H1 (cell line): ENCODE measurements around the gene GRID2. TPM values are rescaled to one million over a fixed set of nuclear protein-coding genes. Genes with fewer than 3 reads are reported as not detected.

Source experiments
- E2F6 ChIP-seq: IDR thresholded peaks from 2 replicates; pipeline ENCODE4 v1.6.1; 2012; ENCODE audit warnings: inconsistent platforms
- EP300 ChIP-seq, 2 experiments: IDR thresholded peaks; 1 replicate in 1 of 2; 2 replicates in 1 of 2; pipeline ENCODE4 v1.6.1; 2011 to 2012; ENCODE audit warnings: low read depth in 2 of 2, low read length in 2 of 2, mild to moderate bottlenecking in 2 of 2, borderline replicate concordance in 1 of 2, inconsistent platforms in 1 of 2, moderate library complexity in 1 of 2
- KDM5A ChIP-seq: fragments of 200-600 bp; IDR thresholded peaks from 2 replicates; pipeline ENCODE4 v1.7.1; 2012; ENCODE audit warnings: mild to moderate bottlenecking, low read length, inconsistent platforms, mixed read lengths
- POLR2AphosphoS5 ChIP-seq: IDR thresholded peaks from 2 replicates; pipeline ENCODE4 v1.6.1; 2011; ENCODE audit warnings: low read depth, low read length
- SIX5 ChIP-seq: IDR thresholded peaks from 2 replicates; pipeline ENCODE4 v1.6.1; 2011; ENCODE audit warnings: mild to moderate bottlenecking, low read depth, low read length
- USF2 ChIP-seq: IDR thresholded peaks from 2 replicates; pipeline ENCODE4 v1.6.1; 2011; ENCODE audit warnings: low read length, improper control_type of control experiment
- polyA plus RNA-seq, 7 experiments: library from polyadenylated mRNA; depleted of rRNA in 3 of 7; stranded (reverse) in 5 of 7; unstranded in 2 of 7; fragments of >200 nt in 5 of 7; fragments of 200-250 nt in 2 of 7; gene quantifications; 1 replicate in 5 of 7; 2 replicates in 1 of 7; 4 replicates in 1 of 7; pipeline versions ENCODE4 v1.2.1 to v1.2.3, GENCODE V29; 2011 to 2013; ENCODE audit warnings: missing spikeins in 2 of 7, mixed read lengths in 2 of 7
- total RNA-seq: library from RNA; stranded (reverse); fragmentation: NEBNext Ultra II Directional; extraction: Animal tissue kit (Norgen Biotek cat#: 25700); gene quantifications from 2 replicates; pipeline ENCODE4 v1.2.1, GENCODE V29; 2021

GRID2 gene
- total and polyA plus RNA-seq, 2 of the 8 experiments (the other 6 are each of a cell fraction or from before 2014, with no cell fraction given): 31.1 to 81.9 TPM

DNA sequence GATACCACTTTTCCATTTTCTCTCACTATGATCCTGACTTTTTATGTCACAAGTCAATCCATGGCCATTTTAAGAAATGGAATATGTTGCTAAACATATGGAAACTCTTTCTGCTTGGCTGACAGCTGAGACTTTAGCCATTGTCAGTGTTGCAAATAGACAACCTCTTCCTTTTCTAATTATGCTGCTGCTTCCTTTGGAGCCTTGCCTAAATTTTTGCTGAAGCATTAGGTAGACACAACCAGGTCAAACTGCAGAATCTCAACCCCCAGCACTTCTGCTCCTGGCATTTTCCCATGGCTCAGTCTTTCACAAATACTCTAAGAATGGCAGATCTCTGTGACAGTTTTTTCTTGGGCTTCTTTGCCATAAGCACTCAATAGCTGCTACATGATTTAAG, 543.3 kb downstream of the GRID2 start (continued):
- no peak for TF ChIP-seq SIX5
- no peak for TF ChIP-seq POLR2AphosphoS5
- no peak for TF ChIP-seq E2F6
- no peak for TF ChIP-seq KDM5A
- TF ChIP-seq USF2: no peak
- TF ChIP-seq EP300 (IDR thresholded peaks at IDR 0.05; ENCODE audit: borderline replicate concordance in 1 of 2, low read depth in 2 of 2, low read length in 2 of 2): no peak
